Cortex of kidney (tissue), 1 donor: ENCODE results near the gene PBX1.

ENCODE experiments used
- DNase-seq: peaks from one replicate; lab custom pipeline; 2025; lab: John Stamatoyannopoulos, UW

PBX1 gene

DNA sequence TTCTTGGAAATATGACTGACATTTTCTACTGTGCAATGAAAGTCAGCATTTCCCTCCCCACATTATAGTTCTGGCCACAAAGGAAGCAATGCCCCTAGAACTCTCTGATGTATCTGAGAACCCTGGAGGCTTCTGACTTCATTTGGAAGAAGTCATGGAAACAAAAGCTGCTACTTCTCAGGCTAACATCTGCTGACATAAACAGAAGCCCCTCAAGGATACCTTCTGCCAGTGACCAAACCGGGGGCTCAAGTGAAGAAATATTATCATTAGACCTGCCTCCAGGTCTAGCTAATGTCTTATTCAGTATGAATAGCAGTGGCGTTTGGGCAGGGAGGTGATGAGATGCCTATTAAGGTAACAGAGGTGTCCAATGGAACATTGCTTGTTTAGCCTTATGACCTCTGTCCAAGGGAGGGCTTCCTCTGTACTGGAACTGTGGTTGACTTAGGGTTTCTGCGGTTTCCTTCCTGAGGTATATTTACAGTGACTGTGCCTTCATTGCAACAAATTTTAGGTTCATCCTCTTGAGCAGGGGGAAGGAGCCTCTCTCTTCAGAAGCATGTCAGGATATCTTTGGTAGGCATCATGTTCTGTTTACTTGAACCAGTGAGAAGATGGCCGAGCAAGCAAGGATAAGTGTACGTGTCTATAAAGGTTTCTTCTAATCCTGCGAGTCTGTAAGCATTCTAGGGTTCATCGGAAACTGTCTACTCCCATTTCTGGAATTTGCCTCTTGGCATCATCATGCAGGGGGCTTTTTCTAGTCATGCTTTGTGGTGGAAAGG is 161.7 kb downstream of the PBX1 start:
- no peak for DNase-seq

DNA sequence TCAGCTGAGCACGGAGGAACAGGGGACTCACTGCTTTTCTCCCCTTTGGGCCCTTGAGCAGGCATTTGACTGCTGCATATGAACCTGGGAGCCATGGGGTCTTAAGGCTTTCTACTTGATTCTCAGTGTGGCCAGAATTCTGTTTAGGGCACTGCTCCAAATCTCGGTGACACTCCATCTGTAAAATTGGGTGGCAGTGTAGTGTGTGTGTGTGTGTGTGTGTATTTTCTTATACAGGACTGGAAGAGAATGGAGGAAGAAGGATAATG is 162.2 kb downstream of the PBX1 start:
- no peak for DNase-seq

DNA sequence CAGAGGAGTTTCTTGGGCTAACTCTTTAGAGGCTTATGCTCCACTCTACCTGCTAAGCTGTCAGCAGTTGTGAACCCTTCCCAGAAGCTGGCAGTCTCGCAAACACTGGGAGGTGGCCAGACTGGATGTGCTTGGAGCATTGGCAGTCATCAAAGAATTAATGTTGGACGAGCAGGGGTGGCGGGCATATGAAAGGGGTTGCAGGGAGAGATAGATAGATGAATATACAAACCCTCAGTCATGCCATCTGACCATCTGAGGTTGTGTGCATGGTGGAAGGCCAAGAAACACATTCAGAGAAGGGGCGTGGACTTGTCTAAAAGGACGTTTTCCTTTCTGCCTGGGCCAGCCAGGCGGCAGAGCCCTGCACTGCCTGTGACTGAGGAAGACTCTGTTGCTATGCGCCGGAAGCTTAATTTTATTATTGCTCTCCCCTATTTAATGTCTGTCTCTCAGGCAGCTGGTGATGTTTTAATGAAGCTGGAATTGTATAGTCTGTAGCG is 164.4 kb downstream of the PBX1 start:
- no peak for DNase-seq

DNA sequence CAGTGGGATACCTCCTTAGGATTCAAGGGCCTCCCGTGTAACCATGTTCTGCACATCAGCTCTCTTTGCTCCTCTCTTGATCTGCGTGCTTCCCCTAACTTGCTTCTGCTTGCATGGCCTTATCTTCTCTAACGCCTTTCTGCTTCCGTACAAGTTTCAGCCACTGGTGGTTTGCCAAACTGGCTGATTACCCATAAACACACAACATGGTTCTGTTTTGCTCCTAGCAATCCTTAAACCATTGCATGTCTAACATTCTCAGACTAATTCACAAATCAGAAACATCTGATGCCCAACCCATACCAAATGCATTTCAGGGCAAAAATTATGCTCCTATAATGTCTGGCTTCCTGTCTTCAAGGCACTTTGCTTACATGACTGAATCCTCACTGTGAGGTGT is 166.4 kb downstream of the PBX1 start:
- DNase-seq = no peak

DNA sequence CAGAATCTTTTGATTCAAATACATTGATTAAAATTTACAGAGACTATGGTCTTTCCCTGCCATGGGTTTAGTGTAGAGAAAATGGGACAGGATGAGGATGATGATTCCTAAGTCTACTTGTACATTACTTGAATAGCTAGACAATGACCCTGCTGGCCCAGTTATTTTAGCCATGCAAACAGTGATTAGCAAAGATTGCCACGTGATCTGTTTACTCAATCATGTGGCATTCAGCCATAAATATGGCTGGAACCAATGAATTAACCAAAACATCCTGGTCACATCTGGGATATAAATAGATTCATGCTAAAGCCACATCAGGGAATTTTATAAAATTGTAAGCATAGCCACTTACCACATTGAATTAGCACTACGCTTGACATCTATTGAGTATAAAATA is 167.3 kb downstream of the PBX1 start:
- no peak for DNase-seq

DNA sequence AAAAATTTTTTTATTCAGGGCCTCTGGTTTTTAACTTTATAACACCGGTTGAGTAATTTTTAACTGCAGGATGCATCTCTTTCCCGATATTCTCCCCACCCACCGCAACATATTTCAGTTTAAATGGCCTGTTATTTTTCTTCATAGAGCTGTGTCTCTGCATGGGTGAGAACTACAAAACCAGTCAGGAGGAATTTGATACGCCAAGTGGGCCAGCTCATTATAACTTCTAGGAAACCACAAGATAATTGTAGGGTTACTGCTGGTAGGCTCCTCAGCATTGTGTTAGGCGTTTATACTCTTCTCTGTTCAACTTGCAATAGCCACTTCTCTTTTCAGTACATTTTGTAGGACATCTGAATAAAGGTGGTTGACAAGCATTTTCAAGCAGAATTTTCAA is 169.7 kb downstream of the PBX1 start:
- no peak for DNase-seq

DNA sequence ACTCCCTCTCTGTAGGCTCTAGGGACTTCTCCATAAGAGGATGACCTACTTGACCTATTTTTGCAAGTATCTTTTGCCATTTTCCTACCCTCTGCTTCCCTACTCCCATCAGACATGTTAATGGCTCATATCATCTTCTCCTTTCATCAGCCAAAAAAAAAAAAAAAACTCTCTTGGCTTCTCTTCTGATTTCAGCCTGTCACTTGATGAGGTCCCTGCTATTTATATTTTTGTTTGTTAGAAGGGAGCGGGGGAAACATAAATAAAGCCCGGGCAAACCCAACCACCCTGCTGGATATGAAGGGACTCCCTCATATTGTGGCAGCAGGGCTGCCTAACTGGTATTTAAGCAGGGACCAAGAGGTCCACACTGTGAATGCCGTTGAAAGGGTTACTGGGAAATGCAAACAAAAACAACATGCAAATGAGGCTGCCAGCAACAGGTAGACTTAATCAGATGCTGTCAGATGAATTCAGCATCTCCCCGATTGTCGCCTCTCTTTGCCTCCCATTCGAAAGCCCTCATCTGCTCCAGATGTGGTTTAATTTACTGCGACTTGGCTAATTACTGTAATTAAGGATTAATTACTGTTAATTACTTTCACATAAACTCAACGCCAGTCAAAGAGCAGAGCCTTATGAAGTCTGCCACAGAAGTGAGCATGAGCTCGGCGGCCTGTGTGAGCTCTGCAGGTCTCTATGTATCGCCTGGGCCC is 172.3 kb downstream of the PBX1 start:
- no peak for DNase-seq

DNA sequence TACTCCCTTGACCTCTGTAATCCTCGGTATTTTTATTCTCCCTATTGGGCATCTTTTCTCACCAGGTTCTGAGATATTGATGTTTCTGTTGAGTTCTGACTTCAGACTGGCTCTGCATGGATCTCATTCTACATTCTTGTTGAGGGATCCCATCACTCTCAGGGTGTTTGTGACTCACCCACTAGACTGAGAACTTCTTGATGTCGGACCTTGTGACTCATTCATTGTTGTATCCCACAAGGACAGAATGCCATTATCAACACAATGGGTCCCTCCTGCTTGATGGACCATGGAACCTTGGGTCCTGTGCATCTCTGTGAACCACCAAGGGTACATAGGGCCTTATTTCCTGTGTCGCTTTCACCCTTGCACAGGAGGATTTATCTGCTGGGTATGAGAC is 174.1 kb downstream of the PBX1 start:
- DNase-seq = no peak

DNA sequence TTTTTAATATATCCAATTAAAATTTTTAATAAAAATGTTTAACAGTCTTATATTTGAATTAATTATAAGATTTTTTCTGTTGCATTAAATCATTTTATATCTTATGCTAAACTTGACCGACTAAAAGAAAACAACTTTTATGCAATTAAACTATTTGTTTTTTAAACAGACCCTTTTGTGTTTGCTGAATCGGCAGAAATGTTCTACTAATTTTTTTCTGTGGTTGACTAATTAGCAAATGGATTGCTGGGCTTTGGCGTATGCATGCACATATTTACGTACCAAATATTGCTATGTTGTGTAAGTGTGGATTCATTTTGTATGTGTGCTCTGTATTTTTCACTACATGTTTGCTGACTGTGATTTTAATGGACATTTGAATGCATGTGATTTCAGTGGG is 174.8 kb downstream of the PBX1 start:
- DNase-seq = no peak

DNA sequence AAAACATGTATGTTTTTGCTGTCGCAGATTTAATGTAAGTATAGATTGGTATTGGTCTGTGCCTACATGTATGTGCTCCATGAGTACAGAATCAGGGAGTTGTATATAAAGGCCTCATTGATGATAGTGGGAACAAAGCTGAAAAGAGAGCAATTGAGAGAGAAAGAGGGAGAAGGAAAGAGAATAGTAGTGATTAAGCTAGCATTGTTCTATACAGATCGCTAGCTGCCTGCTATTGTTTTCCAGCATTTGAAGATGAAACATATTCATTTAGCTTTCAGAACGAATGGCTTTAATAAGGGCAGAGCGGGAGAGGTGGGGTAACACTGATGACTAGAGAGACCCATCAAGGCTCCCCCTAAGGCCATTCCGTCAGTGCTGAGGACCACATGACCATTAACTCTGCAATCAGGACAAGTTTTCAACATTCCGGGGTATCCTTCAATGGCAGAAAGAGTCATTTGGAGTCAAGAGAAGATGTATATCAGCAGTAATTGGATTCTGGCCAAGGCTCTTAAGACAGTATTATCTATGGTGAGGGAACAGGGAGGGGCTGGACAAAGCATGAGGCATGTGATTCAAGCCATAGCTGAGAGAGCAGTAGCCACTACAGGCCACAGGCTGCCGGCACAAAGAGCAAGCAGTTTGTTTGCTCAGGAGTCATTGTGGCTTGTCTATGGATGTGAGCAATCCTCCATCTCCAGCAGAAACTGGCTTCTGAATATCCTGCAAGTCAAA is 176.5 kb downstream of the PBX1 start:
- DNase-seq = no peak

DNA sequence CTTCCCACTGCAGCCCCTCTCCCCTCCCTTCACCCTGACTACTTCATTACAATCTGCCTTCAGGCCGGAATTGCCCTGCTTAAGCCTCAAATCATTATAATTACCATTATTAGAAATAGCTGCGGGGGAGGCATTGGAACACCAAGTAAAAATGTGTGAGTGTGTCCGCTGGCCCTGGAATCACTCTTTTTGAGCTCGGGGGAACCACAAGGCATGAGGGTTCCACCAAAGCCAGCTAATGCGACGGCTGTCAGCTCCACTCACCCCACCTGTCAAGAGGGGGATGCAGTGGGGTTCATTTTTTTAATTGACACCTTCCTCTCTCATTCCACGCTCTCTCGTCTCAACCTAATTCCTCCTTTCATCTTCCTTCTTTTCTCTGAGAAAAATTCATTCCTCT is 177.2 kb downstream of the PBX1 start:
- no peak for DNase-seq

DNA sequence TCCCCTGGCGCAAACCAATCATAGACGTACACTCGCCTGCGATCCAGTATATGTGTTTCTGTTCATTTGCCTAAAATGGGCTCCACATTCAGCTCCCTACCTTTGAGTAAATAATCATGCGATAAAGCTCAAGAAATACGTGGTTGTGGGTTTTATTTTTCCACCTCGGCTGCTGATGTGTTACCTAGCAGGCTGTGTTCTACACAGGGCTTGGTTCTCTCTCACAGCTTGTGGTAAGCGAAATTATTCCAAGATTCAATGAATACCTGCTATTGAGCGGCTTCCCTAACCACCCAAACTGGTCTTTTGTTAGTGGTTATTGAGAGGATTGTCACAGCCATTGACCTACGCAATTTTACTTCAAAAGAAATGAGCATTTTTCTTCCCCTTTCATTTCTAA is 180.2 kb downstream of the PBX1 start:
- DNase-seq = no peak

DNA sequence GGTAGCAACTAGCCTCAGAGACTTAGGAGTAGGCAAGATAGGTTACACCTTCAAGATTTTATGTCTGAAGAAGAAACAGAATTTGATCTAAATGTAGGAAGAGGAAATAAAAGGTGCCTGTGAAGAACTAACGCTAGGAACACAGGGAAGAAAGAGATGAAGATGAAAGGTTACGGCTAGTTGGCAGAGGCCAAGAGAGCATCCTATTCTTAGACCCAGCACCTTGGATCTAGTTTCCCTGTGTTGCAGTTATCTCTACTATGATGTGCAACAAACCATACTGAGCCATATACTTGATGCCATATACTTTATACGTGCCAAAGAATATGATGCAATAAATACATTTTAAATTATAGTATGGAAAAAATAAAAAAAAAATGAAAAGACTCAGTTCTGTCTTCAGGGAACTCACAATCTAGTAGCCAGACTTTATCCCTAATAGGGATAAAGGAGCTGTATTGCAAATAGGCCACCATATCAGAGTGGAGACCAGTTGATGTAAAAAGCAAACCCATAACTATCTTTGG is 181.1 kb downstream of the PBX1 start:
- no peak for DNase-seq

DNA sequence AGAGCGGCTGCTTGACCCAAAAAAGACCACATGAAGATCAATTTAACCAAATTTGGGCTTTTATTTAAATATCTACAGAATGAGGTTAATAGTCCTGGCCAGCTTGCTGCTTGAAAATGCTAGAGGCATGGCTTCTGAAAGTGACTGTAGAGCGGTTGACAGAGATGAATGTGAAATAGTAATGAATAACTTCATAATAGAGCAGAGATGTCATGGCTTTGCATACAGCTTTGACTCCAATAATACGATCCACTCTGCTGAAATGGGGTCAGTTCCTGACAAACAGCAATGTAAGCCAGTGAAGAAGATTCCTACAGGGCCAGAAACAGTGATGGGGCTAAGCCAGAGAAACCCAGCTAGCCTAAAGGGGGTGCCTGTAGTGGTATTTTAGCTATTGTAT is 183.8 kb downstream of the PBX1 start:
- DNase-seq = no peak

DNA sequence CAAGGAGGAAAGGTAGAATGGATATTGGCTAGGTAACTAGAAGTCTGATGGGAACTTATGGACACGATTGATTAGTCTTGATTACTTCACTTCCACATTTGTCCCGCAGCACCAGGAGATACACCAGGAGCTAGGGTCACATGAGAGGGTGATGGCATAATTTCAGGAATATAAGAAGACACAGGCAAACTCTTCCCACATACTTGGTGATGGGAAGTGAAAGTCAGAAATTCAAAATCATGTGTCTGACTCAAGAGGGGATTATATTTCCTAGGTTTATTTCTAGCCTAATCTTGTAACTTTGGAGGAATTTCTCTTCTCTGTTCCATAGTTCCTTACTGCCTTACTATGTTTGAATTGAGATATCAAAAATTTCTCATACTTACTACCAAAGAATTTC is 185.0 kb downstream of the PBX1 start:
- no peak for DNase-seq

DNA sequence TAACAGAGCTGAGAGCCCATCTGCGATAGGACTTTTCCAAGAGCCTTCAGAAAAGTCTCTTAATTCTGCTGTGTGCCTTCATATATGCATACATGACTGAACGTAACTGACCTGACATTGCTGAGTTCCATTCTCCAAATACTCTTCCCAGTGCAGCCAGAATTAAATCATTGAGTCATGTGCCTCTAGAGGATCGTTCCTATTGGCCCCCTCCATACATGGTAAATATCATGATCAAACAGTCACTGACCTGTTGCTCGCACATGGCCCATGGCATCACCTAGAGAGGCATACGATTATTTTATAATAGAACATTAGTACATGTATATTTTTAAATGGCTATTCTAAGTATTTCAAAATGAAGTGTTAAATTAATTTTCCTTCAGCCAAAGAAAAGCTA is 186.8 kb downstream of the PBX1 start:
- DNase-seq = no peak

DNA sequence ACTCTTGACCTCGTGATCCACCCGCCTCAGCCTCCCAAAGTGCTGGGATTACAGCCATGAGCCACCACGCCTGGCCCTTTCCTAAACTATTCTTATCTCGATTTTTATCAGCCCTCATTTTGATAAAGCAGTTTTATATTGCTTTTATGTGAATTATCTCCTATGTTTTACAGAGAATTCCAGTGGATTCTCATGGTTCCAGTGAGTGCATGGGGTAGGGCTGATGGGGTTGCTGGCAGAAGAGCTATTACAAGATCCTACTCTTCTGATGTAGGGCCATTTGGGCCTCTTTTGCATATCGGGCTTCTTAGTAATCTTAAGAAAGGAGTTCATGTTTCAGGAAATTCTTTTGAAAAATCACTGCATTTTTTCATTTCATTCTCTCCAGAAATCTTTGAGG is 187.6 kb downstream of the PBX1 start:
- DNase-seq = no peak

DNA sequence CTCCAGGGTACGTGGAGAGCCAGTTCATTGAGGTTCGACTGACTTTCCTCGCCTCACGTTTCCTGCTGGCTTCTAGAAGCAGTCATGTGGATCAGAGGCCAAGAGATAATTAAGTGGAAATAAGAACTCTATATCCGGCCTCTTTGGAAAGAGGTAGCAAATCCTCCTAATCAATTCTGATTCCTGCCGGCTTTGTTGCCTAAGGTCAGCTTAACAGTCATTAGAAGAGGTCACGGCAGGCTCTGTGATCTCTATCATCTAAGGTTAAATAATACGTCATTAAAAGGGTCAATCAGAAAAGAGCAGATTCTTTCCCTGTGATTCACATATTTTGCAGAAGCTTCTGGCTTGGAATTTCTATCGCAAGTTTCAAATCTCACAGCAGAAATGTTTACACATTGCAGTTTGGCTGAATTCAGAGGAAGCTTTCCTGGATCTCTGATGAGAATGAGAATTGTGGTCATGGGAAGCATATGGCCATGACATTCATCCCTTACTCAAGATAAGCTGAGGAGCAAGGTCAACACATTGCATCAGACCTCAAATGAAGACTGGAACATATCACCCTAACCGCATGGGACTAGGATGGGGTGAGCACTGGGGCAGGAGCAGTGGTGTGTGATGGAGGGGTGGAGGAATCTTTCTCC is 189.4 kb downstream of the PBX1 start:
- no peak for DNase-seq

DNA sequence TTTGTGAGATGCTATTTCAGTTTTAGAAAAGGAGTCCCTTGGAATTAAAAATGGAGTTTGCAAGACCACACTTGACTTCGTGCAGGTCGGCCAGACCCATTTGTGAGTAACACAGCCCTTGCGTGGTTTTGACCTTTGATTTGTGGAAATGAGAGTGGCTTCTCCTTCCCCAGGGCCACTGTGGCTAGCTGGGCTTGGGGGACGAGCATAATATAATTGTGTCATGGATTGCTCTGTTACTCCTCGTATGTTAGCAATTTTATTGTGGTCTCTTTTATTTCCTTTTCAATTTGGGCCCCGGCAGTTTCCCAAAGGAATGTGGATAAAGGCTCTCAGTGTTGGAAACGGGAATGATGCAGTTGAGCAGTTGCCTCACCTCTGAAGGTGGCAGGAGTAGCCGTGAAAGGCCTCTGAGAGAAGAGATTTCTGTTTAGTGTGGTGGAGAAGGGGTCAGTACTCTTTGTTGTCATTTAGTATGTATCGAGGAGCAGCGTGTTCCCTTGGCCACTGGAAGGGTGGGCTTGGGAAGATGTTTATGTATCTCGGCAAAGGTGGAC is 194.6 kb downstream of the PBX1 start:
- no peak for DNase-seq

DNA sequence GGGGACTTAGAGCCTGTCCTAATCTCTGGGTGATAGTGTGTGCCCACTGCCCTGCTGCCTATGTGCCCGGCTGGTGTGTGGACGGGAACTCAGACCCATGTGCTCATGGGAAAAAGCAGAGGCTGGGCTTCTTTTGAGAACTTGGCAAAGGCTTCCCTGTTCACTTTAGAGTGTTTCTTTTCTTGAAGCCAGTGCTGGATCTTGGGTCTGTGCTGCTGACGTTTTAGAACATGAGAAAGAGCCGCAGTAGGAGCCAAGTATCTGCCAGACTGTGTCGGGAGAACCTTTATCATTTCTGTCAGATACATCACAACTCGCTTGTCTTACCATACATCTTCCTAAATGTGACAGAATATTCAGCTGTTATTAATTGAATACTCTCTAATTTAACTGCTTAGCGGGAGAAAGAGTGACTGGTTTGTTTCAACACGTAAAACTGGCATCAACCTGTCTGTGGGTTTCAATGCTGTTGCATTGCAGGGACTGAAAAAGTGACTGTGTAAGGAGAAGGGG is 195.2 kb downstream of the PBX1 start:
- DNase-seq = no peak

DNA sequence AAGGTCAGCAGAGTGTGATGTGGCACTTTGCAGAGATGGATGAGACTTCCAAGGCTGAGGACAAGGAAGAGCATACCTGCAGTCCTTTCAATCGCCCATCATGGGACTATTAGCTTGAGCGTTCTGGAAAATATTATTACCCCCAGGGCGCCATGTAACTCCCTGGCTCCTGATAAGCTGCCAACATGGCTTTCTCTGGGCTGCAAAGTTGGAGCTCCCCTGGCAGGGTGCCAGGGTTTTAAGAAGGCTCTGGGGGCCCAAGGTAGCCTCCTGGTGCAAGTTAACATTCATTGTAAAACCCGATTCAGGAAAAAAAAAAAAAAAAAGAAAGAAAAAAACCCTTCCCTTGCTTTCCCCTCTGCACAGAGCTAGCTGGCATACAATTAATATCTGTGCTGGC is 196.7 kb downstream of the PBX1 start:
- DNase-seq = no peak

DNA sequence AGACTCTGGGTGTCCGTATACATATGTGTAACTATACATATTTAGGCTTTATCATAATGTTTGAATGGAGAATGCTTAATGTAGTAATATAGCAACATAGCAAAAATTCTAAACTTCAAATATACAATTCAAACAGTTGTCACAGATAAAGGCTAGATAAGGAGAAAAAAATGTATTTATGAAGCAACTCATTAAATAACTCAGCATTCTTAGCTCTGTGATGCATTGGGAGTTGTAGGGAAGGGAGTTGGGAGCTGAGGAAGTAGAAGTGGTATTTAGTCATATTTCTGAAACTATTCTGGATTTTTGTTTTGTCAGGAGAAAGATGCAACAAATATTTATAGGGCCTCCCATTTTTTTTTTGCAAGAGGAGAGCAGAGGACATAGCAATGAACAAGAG is 197.8 kb downstream of the PBX1 start:
- no peak for DNase-seq
